Germinal center (tissue), 1 donor: Measurements from ENCODE around the gene ARNT2.

Experiments
- DNase-seq: peaks from one replicate; pipeline ENCODE4 v3.0.0; 2012; ENCODE audit warnings: mixed read lengths, low spot score

The ARNT2 gene

GRCh38 chr15:80442728-80443403, 38.7 kb downstream of the ARNT2 start:
- DNase-seq: no peak

GRCh38 chr15:80444680-80445251, 40.6 kb downstream of the ARNT2 start:
- no peak for DNase-seq

DNA sequence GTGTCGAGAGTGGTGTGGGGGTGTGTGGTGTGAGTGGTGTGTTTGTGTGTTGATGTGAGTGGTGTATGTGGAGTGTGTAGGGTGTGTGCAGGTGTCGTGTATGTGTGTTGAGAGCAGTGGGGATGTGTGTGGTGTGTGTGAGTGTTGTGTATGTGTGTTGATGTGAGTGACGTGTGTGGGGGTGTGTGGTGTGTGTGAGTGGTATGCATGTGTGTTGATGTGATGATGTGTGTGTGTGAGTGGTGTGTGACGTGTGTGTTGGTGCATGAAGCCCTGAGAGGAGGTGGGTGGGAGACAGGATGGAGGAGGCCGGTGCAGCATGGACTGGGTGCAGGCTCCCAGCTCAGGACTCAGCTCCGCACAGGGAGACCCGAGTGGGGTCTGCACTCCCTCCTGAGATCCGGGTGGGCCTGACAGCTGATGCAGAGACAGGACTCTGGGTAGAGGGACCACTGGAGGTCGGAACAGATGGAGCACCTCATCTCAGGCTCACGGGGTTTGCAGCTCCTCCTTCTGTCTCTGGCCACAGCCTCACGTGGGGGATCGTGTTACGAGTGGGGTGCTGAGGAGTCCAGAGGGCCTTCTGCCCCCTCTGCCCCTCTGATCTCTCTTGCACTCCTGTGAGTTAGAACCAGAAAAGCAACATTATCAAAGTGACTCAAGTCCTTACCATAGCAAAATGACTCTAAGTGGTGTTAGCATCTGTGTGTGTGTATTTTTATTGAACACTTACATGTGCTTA, 41.3 kb downstream of the ARNT2 start:
- DNase-seq: no peak

DNA sequence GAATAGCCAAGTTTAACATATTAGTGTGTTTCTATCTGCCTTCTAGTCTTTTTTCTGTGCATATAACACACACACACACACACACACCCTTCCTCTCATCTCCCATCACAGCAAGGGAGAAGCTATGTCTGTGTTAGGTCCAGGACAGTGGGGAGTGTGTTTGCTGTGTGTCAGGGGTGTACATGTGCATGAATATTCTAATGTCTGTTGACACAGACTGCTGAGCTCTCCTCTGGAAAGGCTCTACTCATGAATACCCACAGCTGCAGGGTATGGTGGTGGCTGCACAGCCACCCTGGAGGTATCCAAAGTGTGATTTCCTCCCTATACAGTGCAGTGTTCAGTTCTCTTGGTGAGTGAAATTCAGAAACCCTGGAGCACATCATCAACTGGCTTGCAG, 42.9 kb downstream of the ARNT2 start:
- no peak for DNase-seq

DNA sequence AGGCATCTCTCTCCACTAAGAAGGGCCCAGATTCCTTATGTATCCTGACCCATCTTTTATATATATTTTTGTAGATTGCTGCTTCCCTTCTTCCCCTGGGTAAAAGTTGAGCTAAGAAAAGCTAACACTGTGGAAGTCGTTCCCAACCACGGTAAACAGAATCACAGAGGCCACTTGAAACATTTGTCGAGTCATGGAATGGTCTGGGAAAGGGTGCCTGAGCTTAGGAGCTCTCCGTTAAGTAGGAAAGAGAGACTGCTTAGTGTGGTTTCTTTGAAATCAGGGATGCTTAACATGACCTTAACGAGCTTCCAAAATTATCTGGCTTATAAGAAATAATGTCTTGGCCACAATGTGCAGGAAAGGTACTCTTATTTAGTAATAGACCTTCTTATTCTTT, 45.6 kb downstream of the ARNT2 start:
- DNase-seq: no peak

GRCh38 chr15:80450811-80451321, 46.7 kb downstream of the ARNT2 start:
- DNase-seq: no peak

DNA sequence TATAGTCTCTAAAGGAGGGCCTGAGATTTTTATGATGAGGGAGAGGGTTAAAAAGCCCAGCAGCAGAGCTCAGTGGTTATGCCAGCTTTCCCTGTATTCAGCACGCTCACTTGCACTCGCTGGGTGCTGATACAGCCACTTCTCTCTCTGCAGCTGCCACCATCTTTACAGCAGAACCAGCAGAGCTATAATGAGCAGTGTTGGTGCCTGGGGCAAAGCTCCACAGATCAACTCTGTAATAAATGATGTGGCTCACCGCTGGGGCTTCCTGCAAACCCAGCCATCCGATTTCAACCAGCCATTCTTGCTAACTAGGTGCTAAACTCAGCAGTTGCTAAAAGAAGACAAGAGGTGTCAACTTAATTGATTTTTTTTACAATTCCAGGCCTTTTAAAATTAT, 48.0 kb downstream of the ARNT2 start:
- no peak for DNase-seq

GRCh38 chr15:80455051-80455648, 51.0 kb downstream of the ARNT2 start:
- no peak for DNase-seq

DNA sequence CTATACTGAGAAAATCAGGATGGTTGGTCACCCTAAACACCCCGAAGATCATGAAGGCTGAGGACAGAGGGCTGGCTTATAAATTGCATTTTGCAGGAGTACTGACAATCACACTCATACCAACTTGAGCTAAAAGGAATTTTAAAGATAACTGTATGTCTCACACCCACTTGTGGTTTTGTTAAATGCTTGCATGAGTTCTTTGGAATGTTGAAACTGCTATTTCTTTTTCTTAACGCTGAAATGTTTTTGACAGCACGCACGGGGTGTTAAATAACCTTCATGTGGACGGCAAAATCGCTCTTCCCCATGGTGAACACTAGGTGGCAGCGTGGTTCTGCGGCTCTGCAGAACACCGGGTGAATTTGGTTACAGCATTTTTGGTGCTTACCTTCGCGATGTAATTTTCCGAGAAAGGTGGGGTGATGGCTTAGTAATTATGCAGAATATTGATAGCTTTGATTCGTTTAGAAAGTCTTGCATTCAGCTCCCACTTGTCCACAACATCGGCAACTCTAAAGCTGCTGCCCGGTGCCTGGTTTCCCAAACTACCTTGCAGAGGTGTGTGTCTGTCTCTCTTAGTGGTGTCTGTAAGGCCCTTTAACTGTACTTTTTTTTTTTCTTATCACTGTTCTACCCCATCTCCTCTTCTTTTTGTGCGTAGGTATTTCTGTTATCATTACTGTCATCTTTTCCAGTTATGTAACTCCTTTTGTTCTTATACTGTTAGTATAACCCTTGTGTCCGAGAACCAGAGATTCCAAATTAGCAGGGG, 51.7 kb downstream of the ARNT2 start:
- peak; percentile 64 for DNase-seq

GRCh38 chr15:80456517-80457492, 52.6 kb downstream of the ARNT2 start:
- DNase-seq: no peak

DNA sequence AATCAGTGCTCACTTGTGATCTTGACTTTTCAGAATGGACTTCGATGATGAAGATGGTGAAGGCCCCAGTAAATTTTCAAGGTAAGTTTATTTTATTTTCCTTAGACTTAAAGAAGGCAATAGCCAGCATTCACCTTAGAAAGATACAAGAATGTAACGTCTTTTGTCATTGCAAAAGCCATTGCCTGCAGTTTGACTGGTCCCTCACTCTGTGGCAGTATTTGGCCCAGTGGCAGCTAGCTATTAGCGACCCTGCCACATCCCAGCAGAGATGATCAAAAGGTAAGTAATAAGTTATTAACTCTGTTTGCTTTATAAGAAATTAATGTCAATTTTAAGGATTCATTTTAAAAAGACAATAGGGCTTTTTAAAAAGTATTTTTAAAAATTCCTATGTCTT, 53.7 kb downstream of the ARNT2 start:
- no peak for DNase-seq

GRCh38 chr15:80458580-80458979, 54.4 kb downstream of the ARNT2 start:
- DNase-seq: no peak

GRCh38 chr15:80459380-80459779, 55.2 kb downstream of the ARNT2 start:
- no peak for DNase-seq

DNA sequence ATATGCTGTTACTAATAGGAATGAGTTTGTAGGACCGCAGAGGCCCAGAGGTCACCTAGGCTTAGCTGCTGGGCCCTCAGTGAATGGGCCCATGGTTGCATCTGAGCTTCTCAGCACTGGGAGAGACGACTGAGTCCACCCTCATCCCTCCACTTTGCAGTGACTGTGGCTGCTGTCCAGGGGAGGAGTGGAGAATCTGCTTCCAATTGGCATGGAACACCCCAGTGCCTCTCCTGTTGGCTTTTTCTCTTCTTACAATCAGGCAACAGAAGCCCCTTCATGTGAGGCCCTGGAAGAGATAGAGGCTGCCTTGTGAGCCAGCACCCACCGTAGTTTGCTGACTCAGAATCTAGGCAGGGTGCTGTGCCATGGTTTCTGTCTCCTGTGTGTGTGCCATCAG, 55.6 kb downstream of the ARNT2 start:
- no peak for DNase-seq

DNA sequence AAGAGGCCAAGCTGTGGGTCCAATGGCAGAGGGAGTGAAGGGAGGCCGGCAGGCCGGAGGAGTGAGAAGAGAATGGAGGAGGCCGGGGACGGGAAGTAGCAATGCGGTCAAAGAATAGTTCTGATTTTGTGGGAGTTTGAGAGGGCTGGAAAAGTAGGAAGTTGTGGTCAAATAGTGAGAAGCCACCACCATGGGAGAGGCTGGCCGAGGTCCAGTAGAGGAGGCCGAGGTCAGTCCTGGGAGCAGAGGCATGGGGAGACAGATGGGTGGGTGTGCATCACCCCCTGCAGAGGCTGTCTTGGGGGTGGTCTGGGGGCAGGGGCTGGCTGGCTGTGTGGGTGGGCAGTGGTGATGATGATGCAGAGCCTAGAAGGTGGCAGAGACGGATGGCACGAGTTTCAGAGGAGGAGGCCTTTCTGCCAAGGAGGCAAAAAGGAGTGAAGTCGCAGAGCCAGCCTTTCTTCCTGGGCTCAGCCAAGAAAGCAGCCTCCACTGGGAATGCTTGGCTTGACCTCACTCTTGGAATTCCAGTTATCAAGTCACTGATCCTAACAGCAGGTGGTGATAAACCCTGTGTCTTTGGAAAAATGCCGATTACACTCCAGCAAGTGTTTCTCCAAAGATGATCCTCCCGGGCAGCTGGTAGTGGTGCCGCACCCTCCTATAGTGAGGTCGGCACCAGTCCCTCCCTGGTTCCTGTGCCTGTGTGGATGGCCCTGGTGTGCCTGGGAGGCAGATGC, 57.3 kb downstream of the ARNT2 start:
- DNase-seq: no peak

DNA sequence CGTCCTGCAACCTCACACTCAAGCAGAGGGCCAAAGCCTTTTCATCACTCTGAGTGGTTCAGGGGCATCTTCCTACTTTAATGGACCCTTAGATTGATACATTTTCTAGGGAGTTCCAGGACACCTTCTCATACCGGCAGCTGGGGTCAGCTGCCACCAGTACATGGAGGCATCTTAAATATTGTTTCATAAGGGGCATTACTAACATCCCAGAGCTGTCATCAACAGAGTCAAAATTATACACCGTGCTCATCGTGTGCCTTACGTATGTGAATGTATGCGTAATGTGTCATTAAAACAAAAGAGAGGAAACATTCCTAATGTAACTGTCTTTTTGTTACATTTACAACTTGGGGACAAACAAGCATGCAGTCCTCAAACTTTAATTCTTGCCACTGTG, 57.9 kb downstream of the ARNT2 start:
- DNase-seq: no peak

DNA sequence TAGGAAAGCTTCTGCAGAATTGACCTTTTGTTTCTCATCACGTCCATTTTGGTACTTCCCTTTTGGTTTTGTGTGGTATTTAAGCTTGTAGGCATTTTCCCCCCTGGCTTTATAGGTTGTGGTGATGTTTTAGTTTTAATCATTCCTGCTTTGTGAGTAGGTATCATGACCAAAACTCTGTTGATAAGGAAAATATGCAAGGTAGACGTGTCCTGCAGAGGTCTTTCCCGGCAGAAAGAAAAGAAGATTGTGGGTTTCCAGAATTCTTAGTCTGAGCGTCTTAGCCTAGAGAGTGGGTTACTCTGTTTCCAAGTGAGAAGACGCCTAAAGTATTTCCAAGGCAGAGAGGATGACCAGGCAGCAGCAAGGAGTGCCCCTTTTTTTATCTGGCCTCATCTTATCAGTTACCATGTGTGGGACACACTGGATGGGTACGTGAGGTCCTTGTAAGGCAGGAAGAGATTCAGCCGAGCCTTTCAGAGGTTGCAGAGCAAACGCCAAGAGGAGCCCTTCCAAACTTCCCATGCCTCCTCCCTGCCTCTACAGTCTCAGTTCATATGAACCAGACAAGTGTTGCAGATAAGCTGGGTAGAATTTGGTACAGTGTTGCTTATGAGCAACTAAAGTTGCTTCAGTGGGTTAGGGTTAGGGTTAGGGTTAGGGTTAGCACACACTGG, 58.8 kb downstream of the ARNT2 start:
- no peak for DNase-seq

DNA sequence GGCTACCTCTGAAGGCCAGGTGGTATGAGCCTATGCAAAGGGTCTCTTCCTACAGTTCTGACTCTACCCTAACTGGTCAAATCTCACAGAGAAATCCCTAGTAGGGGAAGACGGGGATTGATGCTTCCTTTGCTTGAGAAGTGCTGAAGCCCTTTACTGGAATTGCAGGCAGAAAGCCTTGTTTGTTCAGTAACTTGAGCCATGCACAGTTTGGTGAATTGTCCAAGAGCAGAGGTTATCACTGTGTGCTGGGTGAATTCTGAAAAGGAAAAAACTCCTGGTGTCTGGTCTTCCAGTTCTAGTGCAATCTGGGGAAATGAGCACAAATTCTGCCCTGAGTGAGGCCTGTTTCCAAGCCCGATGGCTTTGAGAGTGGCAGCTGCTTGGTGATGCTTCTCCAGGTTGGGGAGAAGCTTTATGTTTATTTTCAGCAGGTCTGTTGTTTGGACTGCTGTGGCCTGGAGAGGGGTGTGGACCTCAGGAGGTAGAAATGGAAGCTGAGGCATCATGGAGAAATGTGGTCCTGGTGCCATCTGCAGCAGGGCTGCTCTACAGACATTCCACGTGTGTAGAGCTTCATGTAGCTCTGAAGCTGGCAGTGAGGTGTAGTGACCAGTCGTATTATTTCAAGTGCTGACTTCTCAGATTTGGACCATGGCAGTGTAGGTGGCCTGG, 60.9 kb downstream of the ARNT2 start:
- DNase-seq: no peak

GRCh38 chr15:80465626-80466005, 61.4 kb downstream of the ARNT2 start:
- no peak for DNase-seq
